HG02840 (cell line): ENCODE results near the gene MRTFA.
"Not testable (repeated sequence)": the region's sequence is repeated elsewhere in the genome, so short reads cannot be mapped to it uniquely, and the experiment has no call there.

Experiments
- ATAC-seq: cut with Tn5 transposase; IDR thresholded peaks from one replicate; pipeline ENCODE4 v1.9.1; 2021; ENCODE audit warnings: mild to moderate bottlenecking, moderate library complexity, moderate number of reproducible peaks; ENCODE audit not compliant: unreplicated experiment, low FRiP score

The MRTFA gene

DNA sequence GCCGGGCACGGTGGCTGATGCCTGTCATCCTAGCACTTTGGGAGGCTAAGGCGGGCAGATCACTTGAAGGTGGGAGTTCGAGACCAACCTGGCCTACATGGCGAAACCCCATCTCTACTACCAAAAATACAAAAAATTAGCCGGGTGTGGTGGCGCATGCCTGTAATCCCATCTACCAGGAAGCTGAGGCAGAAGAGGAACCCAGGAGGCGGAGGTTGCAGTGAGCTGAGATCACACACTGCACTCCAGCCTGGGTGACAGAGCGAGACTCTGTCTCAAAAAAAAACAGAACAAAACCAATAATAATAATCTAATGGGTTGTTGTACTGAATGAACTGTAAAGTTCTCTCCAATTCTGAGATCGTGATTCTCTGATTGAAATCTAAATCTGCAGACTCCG lies 258.1 kb downstream of the MRTFA start:
- ATAC-seq = not testable (repeated sequence)

DNA sequence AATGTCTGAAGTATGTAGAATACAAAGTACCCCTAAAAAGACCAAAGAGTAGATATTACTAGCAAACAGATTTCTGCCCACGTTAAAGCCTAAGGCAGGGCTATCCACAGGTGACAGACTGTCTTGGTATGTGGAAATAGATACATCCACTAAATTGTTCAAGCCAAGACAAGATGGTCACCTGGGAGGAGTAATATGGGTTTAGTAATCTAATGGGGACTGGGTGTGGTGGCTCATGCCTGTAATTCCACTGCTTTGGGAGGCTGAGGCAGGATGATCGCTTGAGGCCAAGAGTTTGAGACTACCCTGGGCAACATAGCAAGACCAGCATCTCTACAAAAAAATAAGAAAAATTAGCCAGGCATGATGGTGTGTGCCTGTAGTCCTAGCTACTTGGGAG lies 258.6 kb downstream of the MRTFA start:
- ATAC-seq = no peak

DNA sequence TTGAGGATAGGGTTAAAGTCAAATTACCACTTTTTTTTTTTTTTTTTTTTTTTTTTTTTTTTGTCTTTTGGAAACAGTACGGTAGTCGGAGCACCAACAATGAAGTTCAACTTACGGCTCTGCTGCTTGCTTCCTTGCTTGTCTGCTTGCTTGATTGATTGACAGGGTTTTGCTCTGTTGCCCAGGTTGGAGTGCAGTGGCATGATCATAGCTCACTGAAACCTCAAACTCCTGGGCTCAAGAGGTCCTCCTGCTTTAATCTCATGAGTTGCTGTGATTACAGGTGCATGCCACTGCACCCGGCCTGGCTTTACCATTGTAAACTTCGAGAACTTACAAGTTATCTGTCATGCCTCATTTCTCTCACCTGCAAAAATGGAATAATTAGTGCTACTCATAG lies 260.4 kb downstream of the MRTFA start:
- no peak for ATAC-seq

DNA sequence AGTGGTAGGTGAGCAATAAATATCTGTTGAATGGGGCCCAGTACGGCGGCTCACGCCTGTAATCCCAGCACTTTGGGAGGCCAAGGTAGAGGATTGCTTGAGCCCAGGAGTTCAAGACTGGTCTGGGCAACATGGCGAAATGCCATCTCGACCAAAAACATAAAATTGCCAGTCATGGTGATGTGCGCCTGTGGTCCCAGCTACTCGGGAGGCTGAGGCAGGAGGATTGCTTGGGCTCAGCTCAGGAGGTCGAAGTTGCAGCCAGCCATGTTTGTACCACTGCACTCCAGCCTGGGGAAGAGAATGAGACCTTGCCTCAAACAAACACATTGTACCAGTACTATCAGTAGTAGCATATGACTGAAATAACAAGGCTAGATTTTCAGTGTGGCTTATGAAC lies 262.0 kb downstream of the MRTFA start:
- ATAC-seq = no peak

DNA sequence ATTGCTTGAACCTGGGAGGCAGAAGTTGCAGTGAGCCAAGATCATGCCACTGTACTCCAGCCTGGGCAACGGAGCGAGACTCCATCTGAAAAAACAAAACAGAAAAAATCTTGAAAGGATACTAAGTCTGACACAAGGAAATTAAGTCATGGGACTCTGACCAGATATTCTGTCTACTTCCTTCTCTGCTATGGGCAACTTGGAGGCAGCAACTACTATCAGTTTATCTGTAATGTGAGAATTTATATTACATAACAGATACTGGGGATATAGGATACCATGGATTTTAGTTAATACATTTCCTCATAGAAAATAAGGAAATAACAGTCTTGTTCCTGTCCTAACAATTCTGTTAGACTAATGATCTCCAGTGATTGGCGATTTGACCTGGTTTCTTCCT lies 267.7 kb downstream of the MRTFA start:
- ATAC-seq = no peak

DNA sequence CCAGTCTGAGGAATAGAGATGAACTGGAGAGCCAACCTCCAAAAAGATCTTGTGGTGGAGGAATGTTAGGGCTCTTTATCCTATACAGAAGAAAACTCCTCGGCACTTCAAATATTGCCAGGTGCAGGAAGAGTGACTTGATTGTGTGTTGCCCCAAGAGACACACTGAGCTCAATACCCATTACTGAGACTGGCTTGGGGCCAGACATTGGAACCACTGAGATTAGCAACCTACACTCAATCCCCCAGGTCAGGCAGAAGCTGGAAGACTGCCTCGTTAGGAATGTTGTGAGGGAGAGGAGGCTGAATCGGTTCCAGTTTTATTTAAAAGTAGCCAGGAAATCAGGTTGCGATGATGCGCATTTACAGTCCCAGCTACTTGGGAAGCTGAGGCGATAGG lies 268.5 kb downstream of the MRTFA start:
- no peak for ATAC-seq

DNA sequence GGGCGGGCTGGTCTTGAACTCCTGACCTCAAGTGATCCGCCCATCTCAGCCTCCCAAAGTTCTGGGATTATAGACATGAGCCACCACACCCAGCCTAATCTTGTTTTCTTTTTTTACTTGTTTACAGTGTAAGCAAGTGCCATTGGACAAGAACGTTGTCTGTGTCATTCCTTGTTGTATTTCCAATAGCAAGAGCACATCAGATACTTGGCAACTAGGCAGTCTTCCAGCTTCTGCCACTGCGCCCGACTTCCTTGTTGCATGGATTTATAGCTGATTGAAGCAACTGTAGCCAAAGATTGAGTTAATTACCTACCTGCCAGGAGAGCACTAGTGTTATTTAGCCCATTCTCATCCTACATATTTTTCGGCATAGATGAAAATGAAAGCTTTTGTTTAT lies 269.2 kb downstream of the MRTFA start:
- no peak for ATAC-seq

DNA sequence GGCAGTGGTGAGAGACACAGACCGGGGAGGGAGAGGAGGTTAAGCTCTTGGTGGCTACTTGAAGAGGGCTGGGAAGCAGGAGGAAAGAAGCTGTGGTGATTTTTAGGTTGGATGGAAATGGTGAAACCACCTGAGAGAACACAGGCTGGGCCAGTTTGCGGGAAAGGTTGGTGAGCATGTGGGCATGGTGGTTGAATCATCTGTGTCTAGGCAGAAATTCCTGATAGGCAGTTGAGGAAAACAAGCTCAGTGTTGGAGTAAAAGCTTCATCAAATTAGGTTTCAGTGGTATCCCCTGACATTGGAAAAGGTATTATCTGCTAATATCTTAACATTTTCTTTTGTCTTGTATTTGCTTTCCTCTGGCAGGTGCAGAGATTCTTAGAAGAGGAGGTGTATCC lies 270.5 kb downstream of the MRTFA start:
- ATAC-seq = no peak

DNA sequence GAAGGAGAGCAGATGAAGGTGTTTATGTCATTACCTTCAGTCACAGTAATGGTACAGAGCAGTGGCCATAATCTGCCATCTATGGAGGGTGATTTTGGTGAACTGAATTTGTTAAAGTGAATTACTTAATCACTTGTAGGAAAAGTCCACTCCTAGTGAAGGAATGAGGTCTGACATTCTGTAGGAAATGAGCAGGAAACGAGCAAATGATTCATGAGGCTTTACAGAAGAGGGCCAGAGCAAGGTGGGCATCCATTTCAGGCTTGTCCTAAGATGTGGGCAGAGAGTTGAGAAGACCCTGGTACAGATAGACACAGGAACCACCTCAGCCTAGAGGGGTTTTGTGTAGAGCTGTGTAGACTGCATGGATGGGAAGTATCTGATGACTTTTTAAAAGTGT lies 272.1 kb downstream of the MRTFA start:
- ATAC-seq = no peak

DNA sequence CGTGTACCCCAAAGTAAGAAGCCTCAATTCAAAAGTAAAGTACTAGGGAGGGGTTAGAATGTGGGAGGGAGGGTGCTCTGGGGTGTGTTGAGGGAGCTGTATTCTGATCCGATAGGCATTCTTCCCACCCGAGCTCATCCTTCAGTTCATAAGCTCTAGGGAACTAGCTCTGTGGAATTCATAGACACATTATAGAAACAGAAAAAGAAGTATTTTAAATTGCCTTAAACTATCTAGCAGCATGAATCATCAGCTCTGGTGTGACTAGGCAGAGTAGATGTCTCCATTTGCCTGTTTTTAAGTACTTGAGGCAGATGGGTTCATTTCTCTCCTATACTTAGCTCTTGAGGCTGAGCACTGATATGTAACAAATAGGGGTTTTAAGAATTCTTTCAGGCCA lies 273.5 kb downstream of the MRTFA start:
- no peak for ATAC-seq

DNA sequence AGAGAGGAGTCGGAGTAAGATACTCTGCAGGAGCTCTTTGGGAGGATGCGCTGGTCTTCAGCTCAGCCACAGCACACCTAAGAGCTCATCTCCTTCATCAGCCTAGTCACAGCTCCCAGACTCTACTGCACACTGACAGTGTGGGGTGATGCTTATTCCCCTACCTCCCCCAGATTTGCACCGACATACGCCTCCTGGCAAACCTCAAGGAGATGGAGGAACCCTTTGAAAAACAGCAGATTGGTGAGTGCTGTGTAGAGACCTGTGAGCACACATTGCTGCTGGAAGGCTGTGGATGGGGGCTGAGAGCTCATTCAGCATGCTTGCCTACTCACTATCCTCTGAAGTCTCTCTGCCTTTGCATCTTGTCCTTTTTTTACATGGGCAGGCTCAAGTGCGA lies 275.4 kb downstream of the MRTFA start:
- ATAC-seq = no peak
